Measurements from ENCODE around the gene DNAJC24.

DNAJC24 gene

DNA sequence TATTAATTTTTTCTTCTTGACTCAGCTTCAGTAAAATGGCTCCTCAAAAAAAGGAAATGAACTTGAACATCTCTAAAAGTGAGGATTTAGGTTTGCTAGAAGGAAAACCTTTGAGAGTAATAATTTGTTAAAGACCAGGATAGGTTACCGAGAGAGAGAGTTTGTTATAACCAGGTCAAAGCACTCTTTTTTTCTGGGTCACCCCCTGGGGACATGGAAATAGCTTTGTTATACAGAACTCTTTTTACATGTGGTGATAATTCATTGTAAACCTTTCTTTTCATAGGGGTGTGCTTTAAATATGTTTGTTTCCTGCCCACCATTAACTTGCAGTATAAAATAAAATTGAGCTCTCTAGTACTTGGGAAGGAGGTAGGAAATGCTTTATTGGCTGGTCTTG is 47.7 kb downstream of the DNAJC24 start:
- no peak for DNase-seq

DNA sequence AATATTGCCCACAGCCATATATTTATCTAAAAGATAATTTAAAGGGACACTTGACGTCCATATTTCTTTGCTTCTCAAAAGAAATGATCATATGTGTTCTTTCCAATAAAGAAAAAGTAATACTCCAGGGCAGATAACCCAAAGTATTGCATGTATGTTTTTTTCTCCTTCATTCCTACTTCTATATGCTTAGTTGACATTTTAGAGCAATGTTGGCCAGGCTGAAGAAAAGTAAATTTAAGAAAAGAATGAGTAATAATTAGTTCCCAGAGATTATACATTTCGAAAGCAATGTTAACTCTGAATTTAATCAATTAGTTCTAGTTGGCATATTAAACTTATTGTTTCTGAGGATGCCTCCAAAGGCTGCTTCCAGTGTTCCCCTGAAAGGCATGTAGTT is 48.2 kb downstream of the DNAJC24 start:
- no peak for DNase-seq

GRCh38 chr11:31419138-31419537 is 49.5 kb downstream of the DNAJC24 start:
- no peak for DNase-seq

DNA sequence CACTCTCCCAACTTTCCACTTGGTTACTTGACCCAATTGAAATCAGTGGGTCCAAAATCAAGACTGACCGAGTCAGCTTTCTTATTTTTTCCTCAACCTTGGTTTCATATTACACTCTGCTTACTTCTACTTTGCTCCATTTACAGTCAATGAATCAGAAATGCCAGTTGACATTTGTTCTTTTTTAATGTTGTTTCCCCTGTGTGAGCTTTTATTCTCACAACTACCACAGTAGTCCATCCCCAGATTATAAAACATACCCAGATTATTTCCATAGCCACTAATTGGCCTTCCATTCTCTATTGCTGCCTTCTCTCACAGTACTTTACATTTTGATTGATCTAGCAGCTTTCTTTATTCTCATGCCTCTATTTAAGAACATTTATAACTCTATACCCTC is 50.0 kb downstream of the DNAJC24 start:
- DNase-seq, result no peak

DNA sequence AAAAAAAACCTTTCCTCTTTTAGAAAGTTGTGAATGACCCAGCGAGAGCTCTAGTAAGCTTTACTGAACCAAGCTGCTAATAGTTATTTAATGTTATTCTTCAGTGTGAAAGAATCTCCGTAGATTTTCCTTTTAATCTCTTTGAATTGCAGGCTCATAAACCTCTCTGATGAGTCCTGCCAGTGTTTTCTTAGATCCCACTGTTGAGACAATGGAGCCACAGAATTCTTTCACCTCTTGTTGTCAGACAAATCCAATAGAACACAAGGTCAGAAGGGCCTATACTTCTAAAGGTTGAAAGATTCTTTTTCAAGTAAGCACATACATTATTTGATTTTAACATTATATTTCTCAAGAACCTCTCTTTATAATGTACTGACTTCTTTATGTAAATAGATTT is 52.2 kb downstream of the DNAJC24 start:
- no peak for DNase-seq

DNA sequence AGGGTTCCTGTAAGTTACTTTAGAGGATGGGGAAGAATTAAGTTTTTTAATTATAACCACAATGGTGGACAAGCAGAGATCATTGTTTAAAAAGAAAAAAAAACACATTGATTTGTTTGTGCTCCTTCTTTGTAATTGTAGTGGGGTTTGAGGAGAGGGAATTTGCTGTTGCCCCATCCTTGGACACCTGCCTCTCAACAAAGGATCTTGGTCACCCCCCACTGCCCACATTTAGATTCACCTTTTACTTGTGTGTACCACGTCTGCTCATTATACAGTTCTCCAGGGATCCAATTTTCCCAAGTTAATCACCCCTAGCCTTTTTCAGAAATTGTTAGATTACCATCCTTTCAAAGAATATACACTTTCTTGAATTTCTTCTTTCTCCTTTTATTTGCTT is 53.0 kb downstream of the DNAJC24 start:
- no peak for DNase-seq

DNA sequence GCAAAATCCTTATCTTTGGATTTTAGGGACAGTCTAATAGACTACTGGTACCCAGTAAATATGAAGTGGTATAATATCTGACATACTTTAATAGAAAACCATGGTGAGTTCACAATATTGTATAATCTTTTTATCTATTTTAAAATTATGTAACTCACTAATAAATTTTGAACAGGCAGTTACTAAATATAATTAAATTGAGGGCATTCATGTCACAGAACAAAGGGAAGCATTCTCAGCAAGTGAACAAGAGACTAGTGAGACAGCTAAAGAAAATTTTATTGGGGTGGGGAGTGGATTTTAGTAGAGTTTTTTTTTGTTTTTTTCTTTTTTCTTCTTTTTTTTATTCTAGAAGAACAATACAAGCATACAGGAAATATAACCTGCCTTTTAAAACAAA is 55.0 kb downstream of the DNAJC24 start:
- DNase-seq, result no peak

DNA sequence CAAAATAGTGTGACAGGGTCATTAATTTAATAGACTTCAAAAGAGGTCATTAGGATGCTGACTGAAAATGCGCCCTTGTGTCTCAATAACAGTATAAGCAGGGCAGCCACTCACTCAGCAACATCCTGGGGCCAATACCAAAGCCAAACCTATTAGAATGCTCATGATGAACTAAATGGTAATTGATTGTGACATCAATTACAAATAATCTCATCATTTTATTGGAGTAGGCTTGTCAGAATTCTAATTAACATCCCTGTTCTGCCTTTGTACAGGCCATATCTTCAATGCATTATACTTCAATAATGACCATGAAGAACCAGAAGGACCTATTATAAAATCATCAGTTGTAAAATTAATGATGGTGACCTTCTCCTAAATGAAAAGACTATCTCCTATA is 64.2 kb downstream of the DNAJC24 start:
- no peak for DNase-seq

DNA sequence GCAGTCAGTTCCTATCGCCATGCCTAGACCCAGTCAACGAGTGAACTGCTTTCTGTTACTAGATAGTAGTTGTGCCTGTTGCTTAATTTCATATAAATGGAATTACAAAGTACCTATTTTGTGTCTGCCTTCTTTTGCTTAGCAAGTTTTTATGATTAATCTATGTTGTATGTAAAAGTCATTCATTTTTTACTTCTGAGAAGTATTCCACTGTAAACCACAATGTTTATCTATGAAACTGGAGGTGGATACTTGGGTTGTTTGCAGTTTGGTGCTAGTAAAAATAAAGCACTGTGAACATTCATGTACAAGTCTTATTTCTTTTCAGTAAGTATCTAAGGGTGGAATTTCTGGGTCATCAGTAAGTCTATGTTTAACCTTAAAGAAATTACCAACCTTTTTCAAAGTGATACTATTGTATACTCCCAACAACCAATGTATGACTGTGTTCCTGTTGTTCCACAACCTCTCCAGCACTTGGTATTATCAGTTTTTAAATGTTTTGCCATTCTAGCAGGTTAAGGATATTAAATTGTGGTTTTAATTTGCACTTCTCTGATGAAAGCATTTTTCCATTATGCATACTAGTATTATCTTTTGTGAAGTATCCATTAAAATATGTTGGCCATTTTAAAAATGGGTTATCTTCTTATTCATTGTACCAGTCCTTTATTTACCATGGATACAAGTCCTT is 68.2 kb downstream of the DNAJC24 start:
- DNase-seq, result no peak

DNA sequence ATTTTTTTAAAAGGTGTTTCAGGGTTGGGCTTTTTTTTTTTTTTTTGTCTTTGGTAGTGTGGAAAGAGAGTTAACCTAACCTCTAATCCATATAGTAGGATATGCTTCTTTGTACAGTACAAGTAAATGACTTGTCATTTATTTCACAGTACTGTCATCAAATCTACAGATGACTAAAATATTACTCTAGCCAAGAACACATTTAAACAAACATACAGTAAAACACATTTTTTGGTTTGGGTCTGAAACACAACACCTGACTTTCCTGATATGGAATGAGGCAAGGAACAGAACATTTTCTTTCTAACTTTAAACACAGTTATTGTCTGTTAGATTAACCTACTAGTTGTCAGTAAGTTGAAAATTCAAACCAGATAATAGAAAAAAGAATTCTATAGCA is 71.6 kb downstream of the DNAJC24 start:
- DNase-seq, result no peak

DNA sequence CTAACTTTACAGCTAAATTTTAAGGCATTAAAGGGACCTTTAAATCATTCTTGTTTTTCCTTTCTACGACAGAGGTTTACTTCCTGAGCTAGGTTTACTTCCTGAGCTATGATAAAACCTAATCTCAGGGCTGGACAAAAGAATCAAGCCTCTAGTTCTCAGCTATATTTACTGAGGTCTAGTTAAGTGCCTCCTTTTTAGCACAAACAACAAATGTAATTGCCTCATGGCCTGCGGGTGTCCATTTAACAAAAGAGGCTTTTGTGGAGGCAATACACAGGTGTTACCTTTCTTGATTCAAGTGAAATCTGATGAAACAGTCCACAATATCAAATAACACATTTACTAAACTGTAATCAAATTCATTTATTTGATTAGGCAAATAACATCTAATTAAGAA is 72.4 kb downstream of the DNAJC24 start:
- no peak for DNase-seq

- no peak for DNase-seq
These were observed 74.1 kb downstream of the DNAJC24 start for GRCh38 chr11:31443802-31444201.

DNA sequence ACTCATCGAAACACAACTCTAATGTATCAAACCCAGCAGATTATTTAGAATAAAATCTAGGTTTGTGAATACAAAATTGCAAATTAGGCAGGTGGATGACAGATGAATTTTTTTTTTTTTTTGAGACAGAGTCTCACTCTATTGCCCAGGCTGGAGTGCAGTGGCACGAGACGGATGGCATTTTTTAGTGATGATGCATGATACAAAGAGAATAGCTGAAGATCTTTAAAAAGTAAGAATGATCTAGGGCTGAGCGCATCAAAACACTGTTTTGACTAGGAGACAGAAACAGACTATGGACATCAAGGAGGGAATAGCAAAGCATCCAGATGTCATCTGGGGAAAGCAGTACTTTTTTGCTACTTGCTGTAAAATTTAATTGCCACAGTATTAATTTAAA is 76.0 kb downstream of the DNAJC24 start:
- no peak for DNase-seq

DNA sequence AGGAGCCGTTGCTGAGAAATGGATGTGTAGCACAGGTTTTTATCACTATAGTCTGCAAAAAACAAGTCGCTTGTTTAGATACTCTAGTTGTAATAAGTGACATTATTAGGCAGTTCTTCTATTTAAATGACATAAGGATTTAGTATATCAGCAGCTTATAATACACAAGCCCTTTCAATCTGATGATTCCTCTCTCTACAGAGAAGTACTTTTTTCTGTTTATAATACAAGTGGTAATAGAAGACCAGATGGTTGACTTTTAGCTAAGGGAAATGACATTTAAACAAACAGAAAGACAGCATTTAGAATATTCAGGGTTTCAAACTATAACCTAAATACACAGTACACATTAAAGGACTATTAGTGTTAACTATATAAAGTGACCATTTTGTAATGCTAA is 79.4 kb downstream of the DNAJC24 start:
- no peak for DNase-seq

- no peak for DNase-seq
These were observed 81.2 kb downstream of the DNAJC24 start for GRCh38 chr11:31450841-31451240.

DNA sequence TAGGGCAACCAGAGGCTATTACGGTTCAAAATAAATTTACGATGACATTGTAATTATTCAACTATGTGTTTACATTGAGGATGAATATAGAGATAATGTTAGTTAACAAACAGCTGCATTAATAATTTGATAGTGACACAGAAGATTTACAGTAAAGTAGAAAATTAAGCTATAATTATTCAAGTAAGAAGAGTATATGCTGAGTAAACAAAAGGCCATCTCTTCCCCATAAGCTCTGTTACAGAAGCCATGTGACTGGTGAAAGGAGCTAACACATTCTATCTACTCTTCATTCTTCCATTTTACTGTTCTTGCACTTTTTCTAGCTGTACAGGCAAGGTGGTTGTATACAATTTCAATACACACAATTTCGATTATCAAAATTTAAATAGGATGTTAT is 85.5 kb downstream of the DNAJC24 start:
- DNase-seq, result no peak

GRCh38 chr11:31464436-31464835 is 94.8 kb downstream of the DNAJC24 start:
- DNase-seq, result no peak

GRCh38 chr11:31474083-31474482 is 104.4 kb downstream of the DNAJC24 start:
- no peak for DNase-seq

DNA sequence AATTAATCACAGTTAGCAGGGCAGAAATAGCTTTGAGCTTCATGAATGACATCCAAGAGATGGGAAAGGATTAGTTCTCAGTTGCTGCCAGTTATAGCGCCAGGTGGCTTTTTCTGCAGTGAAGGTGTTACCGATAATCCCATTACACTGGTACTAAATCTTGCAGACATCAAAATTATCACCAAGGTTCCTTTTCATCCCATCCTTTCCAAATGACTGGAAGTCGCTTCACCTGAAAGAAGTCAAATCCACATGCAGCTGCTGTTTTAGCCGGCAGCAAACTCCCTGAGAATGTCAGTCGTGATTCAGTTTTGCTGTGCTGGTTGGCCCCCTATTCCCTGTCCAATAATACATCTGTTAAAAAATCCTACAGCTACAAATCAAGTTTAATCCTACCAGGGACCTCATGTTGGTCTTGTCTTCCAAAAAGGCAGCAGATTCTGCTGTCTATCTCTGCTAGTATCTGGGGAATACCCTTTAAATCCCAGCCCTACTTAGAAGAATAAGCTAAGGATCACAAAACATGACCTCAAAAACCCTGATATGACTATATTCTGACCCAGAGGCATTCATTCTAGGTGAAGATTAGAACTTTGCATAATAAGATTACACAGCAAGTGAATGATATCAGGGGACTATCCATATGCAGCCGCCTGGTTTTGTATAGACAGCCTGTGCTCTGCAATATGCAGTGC is 108.0 kb downstream of the DNAJC24 start:
- DNase-seq, result no peak

DNA sequence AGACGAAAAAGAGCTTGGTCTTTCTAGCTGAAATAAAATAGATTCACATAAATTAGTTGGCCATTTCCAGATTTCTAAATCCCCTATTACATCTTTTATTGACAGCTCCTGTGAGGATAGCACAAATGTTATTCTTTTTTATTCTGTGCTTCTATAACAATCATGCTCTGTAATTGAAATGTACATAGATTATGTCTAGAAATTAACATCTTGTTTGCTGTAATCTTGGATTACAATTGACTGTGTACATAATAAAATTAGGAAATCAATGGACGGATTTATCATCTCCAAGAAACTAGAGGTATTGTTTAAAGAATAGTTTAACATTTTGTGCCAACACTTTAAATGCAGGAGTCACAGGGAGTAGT is 108.5 kb downstream of the DNAJC24 start:
- DNase-seq, result no peak

DNA sequence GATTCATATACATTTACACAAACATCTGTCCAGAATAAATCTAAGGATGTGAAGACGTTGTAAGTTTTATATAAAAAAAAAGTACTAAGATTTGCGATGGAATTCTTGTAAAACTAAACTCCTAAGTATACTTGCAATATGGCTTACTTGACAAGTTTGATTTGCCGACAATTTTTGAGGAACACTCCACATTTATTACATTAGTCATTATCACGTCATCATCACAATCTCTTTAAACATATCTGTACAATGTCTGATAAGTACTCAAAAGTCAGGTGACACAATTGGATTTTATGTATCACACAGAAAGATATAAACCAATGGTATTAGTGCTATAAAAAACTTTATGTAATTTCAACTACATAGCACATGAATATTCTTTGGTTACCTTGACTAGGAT is 109.4 kb downstream of the DNAJC24 start:
- no peak for DNase-seq

- DNase-seq, result no peak
These were observed 111.3 kb downstream of the DNAJC24 start for GRCh38 chr11:31480930-31481329.
